Neural cell (in vitro differentiated cells): ENCODE data around the gene CHST13.

Experiments
- EP300 ChIP-seq: fragments of 450-650 bp; conservative IDR thresholded peaks from 2 replicates; pipeline ENCODE4 v1.6.1; 2014; ENCODE audit warnings: antibody characterized with exemption, mild to moderate bottlenecking, moderate library complexity; ENCODE audit not compliant: poor library complexity, severe bottlenecking
- EZH2 ChIP-seq: fragments of 200-600, 300-800 bp; shearing (Covaris generic), sonication (generic); IDR thresholded peaks from 2 replicates; pipeline ENCODE4 v1.6.1; 2014; ENCODE audit warnings: antibody characterized with exemption, low read length, borderline replicate concordance, mild to moderate bottlenecking; ENCODE audit not compliant: insufficient read depth, poor library complexity, severe bottlenecking
- MXI1 ChIP-seq: fragments of 450-650 bp; conservative IDR thresholded peaks from 2 replicates; pipeline ENCODE4 v1.6.1; 2014; ENCODE audit warnings: antibody characterized with exemption, mild to moderate bottlenecking; ENCODE audit not compliant: poor library complexity, severe bottlenecking
- POLR2AphosphoS5 ChIP-seq: IDR thresholded peaks from 2 replicates; pipeline ENCODE4 v1.6.1; 2012
- RAD21 ChIP-seq: fragments of 450-650 bp; conservative IDR thresholded peaks from 2 replicates; pipeline ENCODE4 v1.6.1; 2014; ENCODE audit warnings: antibody characterized with exemption, mild to moderate bottlenecking, moderate library complexity
- TAF1 ChIP-seq: IDR thresholded peaks from 2 replicates; pipeline ENCODE4 v1.6.1; 2012; ENCODE audit warnings: low read depth
- TF ChIP-seq, protein P1 (sequence below): fragments of 450-650 bp; IDR thresholded peaks from 2 replicates; pipeline ENCODE4 v1.5.1; 2014; ENCODE audit warnings: antibody characterized with exemption, mild to moderate bottlenecking, moderate library complexity; ENCODE audit not compliant: poor library complexity, severe bottlenecking
- TF ChIP-seq, protein P2 (sequence below): IDR thresholded peaks from 2 replicates; pipeline ENCODE4 v1.6.1; 2012; ENCODE audit warnings: borderline replicate concordance

DNA sequence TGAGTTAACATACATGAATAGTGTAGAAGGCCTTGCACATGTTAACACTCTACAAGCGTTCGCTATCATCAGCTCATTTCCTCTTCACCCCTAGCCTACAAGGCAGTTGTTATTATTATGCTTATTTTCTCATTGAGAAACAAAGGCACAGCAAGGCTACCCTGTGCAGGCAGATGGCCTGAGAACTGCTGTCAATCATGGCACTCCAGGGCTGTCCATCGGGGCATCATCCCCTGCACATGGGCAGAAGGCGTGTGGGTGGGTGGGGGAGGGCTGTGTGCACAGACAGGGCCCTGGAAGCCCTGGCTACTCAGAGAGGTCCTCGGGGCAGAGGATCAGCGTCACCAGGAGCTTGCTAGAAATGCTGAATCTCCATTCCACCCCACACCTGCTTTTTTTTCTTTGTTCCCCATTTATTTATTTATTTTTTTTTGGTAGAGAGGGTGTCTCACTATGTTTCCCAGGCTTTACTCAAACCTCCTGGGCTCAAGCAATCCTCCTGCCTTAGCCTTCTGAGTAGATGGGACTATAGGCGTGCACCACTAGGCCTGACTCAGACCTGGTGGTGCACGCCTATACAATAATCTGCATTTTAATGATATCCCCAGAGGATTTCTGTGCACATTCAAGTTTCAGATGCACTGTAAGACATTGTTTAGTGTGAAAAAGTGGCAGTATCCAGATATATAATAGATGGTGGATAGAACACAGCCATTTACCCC is 38.6 kb upstream of the CHST13 start:
- TF ChIP-seq, protein P1, sequence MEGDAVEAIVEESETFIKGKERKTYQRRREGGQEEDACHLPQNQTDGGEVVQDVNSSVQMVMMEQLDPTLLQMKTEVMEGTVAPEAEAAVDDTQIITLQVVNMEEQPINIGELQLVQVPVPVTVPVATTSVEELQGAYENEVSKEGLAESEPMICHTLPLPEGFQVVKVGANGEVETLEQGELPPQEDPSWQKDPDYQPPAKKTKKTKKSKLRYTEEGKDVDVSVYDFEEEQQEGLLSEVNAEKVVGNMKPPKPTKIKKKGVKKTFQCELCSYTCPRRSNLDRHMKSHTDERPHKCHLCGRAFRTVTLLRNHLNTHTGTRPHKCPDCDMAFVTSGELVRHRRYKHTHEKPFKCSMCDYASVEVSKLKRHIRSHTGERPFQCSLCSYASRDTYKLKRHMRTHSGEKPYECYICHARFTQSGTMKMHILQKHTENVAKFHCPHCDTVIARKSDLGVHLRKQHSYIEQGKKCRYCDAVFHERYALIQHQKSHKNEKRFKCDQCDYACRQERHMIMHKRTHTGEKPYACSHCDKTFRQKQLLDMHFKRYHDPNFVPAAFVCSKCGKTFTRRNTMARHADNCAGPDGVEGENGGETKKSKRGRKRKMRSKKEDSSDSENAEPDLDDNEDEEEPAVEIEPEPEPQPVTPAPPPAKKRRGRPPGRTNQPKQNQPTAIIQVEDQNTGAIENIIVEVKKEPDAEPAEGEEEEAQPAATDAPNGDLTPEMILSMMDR, result no peak
- TF ChIP-seq POLR2AphosphoS5 (no peak), MXI1 (no peak), EZH2 (no peak), TAF1 (no peak), EP300 (no peak), RAD21 (no peak)
- TF ChIP-seq, protein P2, sequence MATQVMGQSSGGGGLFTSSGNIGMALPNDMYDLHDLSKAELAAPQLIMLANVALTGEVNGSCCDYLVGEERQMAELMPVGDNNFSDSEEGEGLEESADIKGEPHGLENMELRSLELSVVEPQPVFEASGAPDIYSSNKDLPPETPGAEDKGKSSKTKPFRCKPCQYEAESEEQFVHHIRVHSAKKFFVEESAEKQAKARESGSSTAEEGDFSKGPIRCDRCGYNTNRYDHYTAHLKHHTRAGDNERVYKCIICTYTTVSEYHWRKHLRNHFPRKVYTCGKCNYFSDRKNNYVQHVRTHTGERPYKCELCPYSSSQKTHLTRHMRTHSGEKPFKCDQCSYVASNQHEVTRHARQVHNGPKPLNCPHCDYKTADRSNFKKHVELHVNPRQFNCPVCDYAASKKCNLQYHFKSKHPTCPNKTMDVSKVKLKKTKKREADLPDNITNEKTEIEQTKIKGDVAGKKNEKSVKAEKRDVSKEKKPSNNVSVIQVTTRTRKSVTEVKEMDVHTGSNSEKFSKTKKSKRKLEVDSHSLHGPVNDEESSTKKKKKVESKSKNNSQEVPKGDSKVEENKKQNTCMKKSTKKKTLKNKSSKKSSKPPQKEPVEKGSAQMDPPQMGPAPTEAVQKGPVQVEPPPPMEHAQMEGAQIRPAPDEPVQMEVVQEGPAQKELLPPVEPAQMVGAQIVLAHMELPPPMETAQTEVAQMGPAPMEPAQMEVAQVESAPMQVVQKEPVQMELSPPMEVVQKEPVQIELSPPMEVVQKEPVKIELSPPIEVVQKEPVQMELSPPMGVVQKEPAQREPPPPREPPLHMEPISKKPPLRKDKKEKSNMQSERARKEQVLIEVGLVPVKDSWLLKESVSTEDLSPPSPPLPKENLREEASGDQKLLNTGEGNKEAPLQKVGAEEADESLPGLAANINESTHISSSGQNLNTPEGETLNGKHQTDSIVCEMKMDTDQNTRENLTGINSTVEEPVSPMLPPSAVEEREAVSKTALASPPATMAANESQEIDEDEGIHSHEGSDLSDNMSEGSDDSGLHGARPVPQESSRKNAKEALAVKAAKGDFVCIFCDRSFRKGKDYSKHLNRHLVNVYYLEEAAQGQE, result no peak
